Sigmoid colon (tissue), 7 donors: ENCODE results near the gene SHB. TPM values are rescaled to one million over a fixed set of nuclear protein-coding genes. Genes with fewer than 3 reads are reported as not detected.

Experiments
- DNase-seq: peaks from one replicate; pipeline ENCODE4 v3.0.0-alpha.2; 2019
- H3K27ac ChIP-seq, 4 donors: fragments of 200-600 bp; sonication (generic); one replicate each; pipeline ENCODE4 v1.5.1; 2016 to 2019; ENCODE audit warnings: mild to moderate bottlenecking in 1 of 4
- H3K27me3 ChIP-seq, 3 donors: fragments of 200-600 bp; sonication (generic); one replicate each; pipeline ENCODE4 v1.5.1; 2019; ENCODE audit warnings: mild to moderate bottlenecking in 1 of 3
- H3K36me3 ChIP-seq, 4 donors: fragments of 200-600 bp; sonication (generic); one replicate each; pipeline ENCODE4 v1.5.1; 2016 to 2019
- H3K4me1 ChIP-seq, 4 donors: fragments of 200-600 bp; sonication (generic); one replicate each; pipeline ENCODE4 v1.5.1; 2017 to 2019
- H3K4me3 ChIP-seq, 4 donors: fragments of 200-600 bp; sonication (generic); one replicate each; pipeline ENCODE4 v1.5.1; 2017 to 2019; ENCODE audit warnings: mild to moderate bottlenecking in 2 of 4, moderate library complexity in 1 of 4
- H3K9me3 ChIP-seq, 4 donors: fragments of 200-600 bp in 3 of 4; sonication (generic) in 3 of 4; one replicate each; pipeline versions ENCODE4 v1.5.1 to v1.6.1; 2013 to 2019
- EP300 ChIP-seq, 4 donors: sonication (generic); formaldehyde crosslinking; IDR thresholded peaks; one replicate each; pipeline ENCODE4 v1.6.1; 2017; ENCODE audit warnings: antibody characterized with exemption in 4 of 4
- POLR2A ChIP-seq, 2 donors: fragments of 450-650 bp; IDR thresholded peaks; one replicate each; pipeline ENCODE4 v1.6.1; 2016; ENCODE audit warnings: antibody characterized with exemption in 2 of 2, mild to moderate bottlenecking in 2 of 2, moderate library complexity in 2 of 2
- POLR2AphosphoS5 ChIP-seq, 4 donors: sonication (generic); formaldehyde crosslinking; IDR thresholded peaks; one replicate each; pipeline ENCODE4 v1.6.1; 2017; ENCODE audit warnings: antibody characterized with exemption in 4 of 4
- WGBS, 2 donors: extraction: QIAGEN DNeasy Blood & Tissue Kit; methylation state at CpG; one replicate each; pipeline ENCODE4 v1.1.7; 2013; 5-methylcytosine and 5-hydroxymethylcytosine counted together
- intact Hi-C: fragments of 100-400 bp; cut with DNase I; formaldehyde crosslinking; loops from one replicate; pipeline ENCODE4 v1.15.1; 2023
- polyA plus RNA-seq, 3 donors: library from polyadenylated mRNA; stranded (reverse); fragments of 200-250 nt; gene quantifications; one replicate each; pipeline ENCODE4 v1.2.3, GENCODE V29; 2013
- total RNA-seq, 4 donors: library from RNA; depleted of rRNA; stranded (reverse); fragments of >200 nt; gene quantifications; one replicate each; pipeline ENCODE4 v1.1.0, GENCODE V29; 2016
- TF ChIP-seq, protein P1 (sequence below), 4 experiments: fragments of 450-650 bp in 3 of 4; fragments of 200-600 bp in 1 of 4; IDR thresholded peaks; one replicate each; pipeline ENCODE4 v1.5.1; 2016 to 2019; ENCODE audit warnings: antibody characterized with exemption in 4 of 4, mild to moderate bottlenecking in 3 of 4, moderate library complexity in 2 of 4
- donor health status: healthy with polysubstance abuse.
- donor health status: Bipolar disorder and iron deficiency.
- donor health status: healthy.

SHB gene
- total and polyA plus RNA-seq, 7 donors, result 6.8 to 33.7 (median 10.2) TPM

GRCh38 chr9:38053697-38054461, 15.1 kb downstream of the SHB start:
- Histone ChIP-seq H3K27me3 (no peaks in the 10 kb centered on the region), H3K4me3 (no peak overlapping the region), H3K9me3 (no peaks in the 10 kb centered on the region), H3K36me3 (no peaks in the 10 kb centered on the region), H3K27ac (no peak overlapping the region), H3K4me1 (peaks cover 0 to 19% (median 17%) of the 10 kb centered on the region in 4 donors)
- DNase-seq, result no peak
- TF ChIP-seq POLR2A (IDR thresholded peaks at IDR 0.05), result no peak
- TF ChIP-seq, protein P1, sequence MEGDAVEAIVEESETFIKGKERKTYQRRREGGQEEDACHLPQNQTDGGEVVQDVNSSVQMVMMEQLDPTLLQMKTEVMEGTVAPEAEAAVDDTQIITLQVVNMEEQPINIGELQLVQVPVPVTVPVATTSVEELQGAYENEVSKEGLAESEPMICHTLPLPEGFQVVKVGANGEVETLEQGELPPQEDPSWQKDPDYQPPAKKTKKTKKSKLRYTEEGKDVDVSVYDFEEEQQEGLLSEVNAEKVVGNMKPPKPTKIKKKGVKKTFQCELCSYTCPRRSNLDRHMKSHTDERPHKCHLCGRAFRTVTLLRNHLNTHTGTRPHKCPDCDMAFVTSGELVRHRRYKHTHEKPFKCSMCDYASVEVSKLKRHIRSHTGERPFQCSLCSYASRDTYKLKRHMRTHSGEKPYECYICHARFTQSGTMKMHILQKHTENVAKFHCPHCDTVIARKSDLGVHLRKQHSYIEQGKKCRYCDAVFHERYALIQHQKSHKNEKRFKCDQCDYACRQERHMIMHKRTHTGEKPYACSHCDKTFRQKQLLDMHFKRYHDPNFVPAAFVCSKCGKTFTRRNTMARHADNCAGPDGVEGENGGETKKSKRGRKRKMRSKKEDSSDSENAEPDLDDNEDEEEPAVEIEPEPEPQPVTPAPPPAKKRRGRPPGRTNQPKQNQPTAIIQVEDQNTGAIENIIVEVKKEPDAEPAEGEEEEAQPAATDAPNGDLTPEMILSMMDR (IDR thresholded peaks at IDR 0.05), result no peak
- TF ChIP-seq EP300 (IDR thresholded peaks at IDR 0.05), result no peak
- no peak for TF ChIP-seq POLR2AphosphoS5 (IDR thresholded peaks at IDR 0.05)
- intact Hi-C loops, result no loop called here
- WGBS, 2 donors, result 78 to 86% methylated on average over 3 of the region's 3 CpGs

- Histone ChIP-seq H3K9me3 (no peaks in the 10 kb centered on the region), H3K4me3 (no peak overlapping the region), H3K36me3 (no peaks in the 10 kb centered on the region), H3K4me1 (peaks cover 0 to 23% (median 19%) of the 10 kb centered on the region in 4 donors), H3K27me3 (no peaks in the 10 kb centered on the region), H3K27ac (peak overlapping the region in 2 of 4 donors; percentile 1 to 26)
- intact Hi-C loops, result loop anchor here (2.0 kb wide), 1 partner anchor 13 kb away; no protein-coding TSS in a partner anchor
- 92 to 93% methylated on average over 19 of the region's 19 CpGs for WGBS, 2 donors
- DNase-seq, result no peak
- TF ChIP-seq, protein P1 (IDR thresholded peaks at IDR 0.05), result no peak
- TF ChIP-seq EP300 (IDR thresholded peaks at IDR 0.05) (no peak), POLR2AphosphoS5 (IDR thresholded peaks at IDR 0.05) (no peak), POLR2A (IDR thresholded peaks at IDR 0.05) (no peak)
These were observed 17.1 kb downstream of the SHB start for GRCh38 chr9:38051780-38052546.

DNA sequence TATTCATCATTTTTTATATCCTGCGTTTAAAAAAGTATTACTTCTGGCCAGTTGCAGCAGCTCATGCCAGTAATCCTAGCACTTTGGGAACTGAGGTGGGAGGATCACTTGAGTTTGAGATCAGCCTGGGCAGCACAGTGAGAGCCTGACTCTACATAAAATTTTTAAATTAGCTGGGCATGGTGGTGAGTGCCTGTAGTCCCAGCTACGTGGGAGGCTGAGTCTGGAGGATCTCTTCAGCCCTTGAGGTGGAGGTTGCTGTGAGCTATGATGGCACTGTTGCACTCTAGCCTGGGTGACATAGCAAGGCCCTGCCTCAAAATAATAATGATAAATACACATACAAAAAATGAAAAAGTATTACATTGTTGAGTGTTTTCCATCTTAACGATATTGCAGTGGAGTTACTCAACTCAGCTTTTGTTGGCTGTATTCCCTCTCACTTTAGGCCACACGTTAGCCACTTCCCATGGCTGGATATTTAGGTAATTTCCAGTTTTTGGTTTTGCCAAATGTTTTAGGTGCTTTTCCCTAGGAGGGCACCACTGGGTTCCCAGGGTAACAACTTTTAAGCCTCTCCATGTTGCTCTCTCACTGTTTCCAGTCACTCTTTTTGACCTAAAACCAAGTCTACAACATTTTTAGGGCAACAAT, 20.6 kb downstream of the SHB start:
- DNase-seq, result no peak
- intact Hi-C loops, result no loop called here
- Histone ChIP-seq H3K9me3 (no peaks in the 10 kb centered on the region), H3K4me1 (peaks cover 0 to 49% (median 42%) of the 10 kb centered on the region in 4 donors), H3K36me3 (no peaks in the 10 kb centered on the region), H3K27me3 (no peaks in the 10 kb centered on the region), H3K4me3 (no peak overlapping the region), H3K27ac (peak overlapping the region; percentile 75 to 90 (median 79))
- 75 to 78% methylated on average over 4 of the region's 4 CpGs for WGBS, 2 donors
- TF ChIP-seq, protein P1 (IDR thresholded peaks at IDR 0.05), result no peak
- TF ChIP-seq POLR2A (IDR thresholded peaks at IDR 0.05), result no peak
- TF ChIP-seq POLR2AphosphoS5 (IDR thresholded peaks at IDR 0.05), result no peak
- TF ChIP-seq EP300 (IDR thresholded peaks at IDR 0.05), result no peak

DNA sequence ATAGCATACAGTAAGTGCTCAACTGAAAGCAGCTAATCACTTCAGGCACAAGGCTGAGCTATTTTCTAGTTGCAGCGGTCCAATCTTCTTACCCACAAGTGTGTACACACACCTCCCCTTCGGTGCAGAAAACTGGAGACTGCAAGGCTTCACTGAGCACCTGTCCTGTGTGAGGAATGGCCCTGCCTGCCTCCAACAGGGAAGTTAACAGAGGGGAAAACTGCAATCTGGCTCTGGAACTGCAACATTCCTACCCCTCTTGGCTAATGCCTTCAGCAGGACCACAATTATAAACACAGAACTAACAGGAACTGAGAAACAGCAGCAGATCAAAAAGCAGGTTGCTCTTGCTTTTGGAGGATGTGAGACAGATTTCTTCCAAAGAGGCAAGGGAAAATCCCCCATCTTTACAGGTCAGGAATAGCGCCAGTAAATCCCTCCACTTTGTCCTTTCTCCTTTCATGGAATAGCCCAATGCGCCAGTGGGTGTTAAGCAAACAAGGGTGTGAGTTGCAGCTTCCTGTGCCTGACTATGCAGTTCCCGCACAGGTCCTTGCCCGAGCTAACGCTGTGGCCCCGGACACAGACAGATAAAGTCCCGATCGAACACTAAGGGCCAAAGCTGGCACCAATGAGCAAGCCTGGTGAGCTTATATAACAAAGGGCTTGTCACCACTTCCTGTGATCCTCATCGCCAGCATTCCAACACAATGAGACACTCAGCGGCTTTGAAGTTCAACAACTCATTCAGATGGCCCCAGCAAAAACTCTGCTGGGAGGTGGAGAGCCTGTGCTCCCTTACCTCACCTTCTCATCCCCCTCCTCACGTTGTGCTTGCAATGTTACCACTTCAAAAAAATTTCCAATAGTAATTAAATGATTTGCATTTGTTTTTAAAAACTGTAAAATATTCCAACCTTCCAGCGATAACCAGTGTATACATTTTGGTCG, 21.5 kb downstream of the SHB start:
- intact Hi-C loops, result no loop called here
- Histone ChIP-seq H3K4me3 (peak overlapping the region in 3 of 4 donors; percentile 6 to 31 (median 26)), H3K4me1 (peaks cover 0 to 58% (median 51%) of the 10 kb centered on the region in 4 donors)

More for the DNA sequence above, 21.5 kb downstream of the SHB start:
- 17 to 37% methylated on average over 15 of the region's 15 CpGs for WGBS, 2 donors
- peak; percentile 80 for DNase-seq
- TF ChIP-seq POLR2AphosphoS5 (IDR thresholded peaks at IDR 0.05), result peak in 3 of 4 donors; percentile 54 to 66 (median 62)
- TF ChIP-seq, protein P1 (IDR thresholded peaks at IDR 0.05), result no peak
- Histone ChIP-seq H3K27me3 (no peaks in the 10 kb centered on the region), H3K36me3 (no peaks in the 10 kb centered on the region), H3K9me3 (no peaks in the 10 kb centered on the region), H3K27ac (peak overlapping the region; percentile 75 to 90 (median 79))
